GM12891 (cell line): ENCODE measurements around the gene DNAH12.

ENCODE experiments used
- POLR2A ChIP-seq: IDR thresholded peaks from 2 replicates; pipeline ENCODE4 v1.6.1; 2011; ENCODE audit warnings: low read depth, low read length, control low read depth
- POLR2AphosphoS5 ChIP-seq: IDR thresholded peaks from 2 replicates; pipeline ENCODE4 v1.6.1; 2011; ENCODE audit warnings: low read depth, low read length, control low read depth

- TF ChIP-seq POLR2AphosphoS5, result no peak
- TF ChIP-seq POLR2A, result no peak
Measured at GRCh38 chr3:57261929-57262328, 282.2 kb downstream of the DNAH12 start.
